RWPE1 (cell line): Measurements from ENCODE around the gene SFN.

Experiments used
- CTCF ChIA-PET: fragments of 350-600 bp; sonication (Branson Sonifier 250); formaldehyde crosslinking; extraction: SDS; loops from one replicate; lab custom pipeline; 2021; lab: Yijun Ruan, JAX
- POLR2A ChIA-PET: fragments of 400-600 bp; formaldehyde crosslinking; extraction: SDS; loops from one replicate; lab custom pipeline; 2020; ENCODE audit warnings: antibody characterized with exemption; ENCODE audit not compliant: low non-redundant PET; lab: Yijun Ruan, JAX
- DNase-seq: peaks from one replicate; pipeline ENCODE4 v3.0.0; 2012; ENCODE audit warnings: low spot score
- H3K27ac ChIP-seq: fragments of 450-650 bp; 2 replicates; pipeline ENCODE4 v1.5.1; 2017
- CTCF ChIP-seq: fragments of 450-650 bp; conservative IDR thresholded peaks from 2 replicates; pipeline ENCODE4 v1.5.1; 2017; ENCODE audit warnings: low read depth, mild to moderate bottlenecking

The SFN gene

GRCh38 chr1:26856181-26856580, 6.8 kb upstream of the SFN start:
- no peak for TF ChIP-seq CTCF
- peak overlapping the region; percentile 100 for H3K27ac ChIP-seq
- CTCF ChIA-PET = interaction anchor here (0.6 kb wide), 2 partner anchors 53 to 62 kb away, joined by 3 read pairs; no protein-coding TSS in a partner anchor
- POLR2A ChIA-PET = interaction anchor here (2.5 kb wide), 1 partner anchor 9 kb away, joined by 10 read pairs; no protein-coding TSS in a partner anchor
- no peak for DNase-seq

GRCh38 chr1:26856604-26857469, 6.1 kb upstream of the SFN start:
- TF ChIP-seq CTCF = no peak
- ChIA-PET POLR2A (interaction anchor here (0.6 to 2.5 kb wide), 3 partner anchors 8 to 152 kb away, joined by 5 to 10 read pairs (median 5); no protein-coding TSS in a partner anchor), CTCF (interaction anchor here (0.6 to 1.0 kb wide), 5 partner anchors 17 to 426 kb away, joined by 3 to 7 read pairs (median 3); no protein-coding TSS in a partner anchor)
- H3K27ac ChIP-seq = peak overlapping the region; percentile 100
- no peak for DNase-seq

GRCh38 chr1:26857473-26858060, 5.4 kb upstream of the SFN start:
- TF ChIP-seq CTCF = no peak
- POLR2A ChIA-PET = interaction anchor here (0.6 kb wide), 2 partner anchors 10 to 153 kb away, joined by 5 read pairs; no protein-coding TSS in a partner anchor
- no peak for DNase-seq
- CTCF ChIA-PET = interaction anchor here (0.6 to 1.3 kb wide), 7 partner anchors 8 to 427 kb away, joined by 3 to 7 read pairs (median 5); no protein-coding TSS in a partner anchor
- peak overlapping the region; percentile 100 for H3K27ac ChIP-seq

- DNase-seq = no peak
- ChIA-PET CTCF (interaction anchor here (1.2 to 1.3 kb wide), 2 partner anchors 9 to 29 kb away, joined by 5 read pairs; no protein-coding TSS in a partner anchor), POLR2A (no interaction called here)
- peak overlapping the region; percentile 100 for H3K27ac ChIP-seq
- no peak for TF ChIP-seq CTCF
Observed at GRCh38 chr1:26858160-26858559, 4.8 kb upstream of the SFN start.

- peak overlapping the region; percentile 100 for H3K27ac ChIP-seq
- peak; percentile 82 for DNase-seq
- TF ChIP-seq CTCF = no peak
- CTCF ChIA-PET = interaction anchor here (0.6 to 1.3 kb wide), 5 partner anchors 23 to 951 kb away, joined by 3 to 5 read pairs (median 4); no protein-coding TSS in a partner anchor
- POLR2A ChIA-PET = interaction anchor here (0.6 to 0.7 kb wide), 3 partner anchors 15 to 257 kb away, joined by 3 to 4 read pairs (median 3); no protein-coding TSS in a partner anchor
Observed at GRCh38 chr1:26858891-26859640, 3.9 kb upstream of the SFN start.
